HEK293 (cell line): ENCODE results near the gene MISP.

Experiments
- CTCF ChIA-PET: fragments of 350-600 bp; formaldehyde crosslinking; extraction: SDS; loops from one replicate; lab custom pipeline; 2021; ENCODE audit warnings: antibody characterized with exemption; lab: Yijun Ruan, JAX
- POLR2A ChIA-PET: fragments of 300-600 bp; formaldehyde crosslinking; extraction: SDS; loops from one replicate; lab custom pipeline; 2020; ENCODE audit warnings: antibody characterized with exemption, inconsistent platforms; lab: Yijun Ruan, JAX
- H3K27ac ChIP-seq: fragments of 200-500 bp; sonication (Bioruptor generic); 2 replicates; pipeline ENCODE4 v1.5.1; 2014; ENCODE audit warnings: low read depth, low read length, control low read depth, inconsistent platforms; ENCODE audit errors: extremely low read depth
- H3K36me3 ChIP-seq, 2 experiments: fragments of 200-500 bp in 1 of 2; sonication (Bioruptor generic) in 1 of 2; 1 replicate in 1 of 2; 2 replicates in 1 of 2; pipeline ENCODE4 v1.5.1; 2014 to 2017; ENCODE audit warnings: inconsistent platforms in 2 of 2, low read length in 2 of 2; ENCODE audit not compliant: control insufficient read depth in 2 of 2, insufficient read depth in 1 of 2
- H3K4me1 ChIP-seq: fragments of 200-500 bp; sonication (Bioruptor generic); 2 replicates; pipeline ENCODE4 v1.5.1; 2014; ENCODE audit warnings: mild to moderate bottlenecking, low read length, inconsistent platforms; ENCODE audit not compliant: control insufficient read depth, insufficient read depth
- H3K4me3 ChIP-seq: 2 replicates; pipeline ENCODE4 v1.5.1; 2011; ENCODE audit warnings: low read depth, mild to moderate bottlenecking, control low read depth, low read length, moderate library complexity
- H3K9me3 ChIP-seq: fragments of 200-500 bp; sonication (Bioruptor generic); 2 replicates; pipeline ENCODE4 v1.5.1; 2014; ENCODE audit warnings: low read depth, low read length, inconsistent platforms; ENCODE audit not compliant: control insufficient read depth, insufficient read depth
- MZF1 ChIP-seq: fragments of 450-650 bp; formaldehyde crosslinking; IDR thresholded peaks from 2 replicates; pipeline ENCODE4 v1.5.1; 2017; ENCODE audit warnings: missing biosample characterization, missing genetic modification characterization, borderline replicate concordance
- OSR2 ChIP-seq: fragments of 450-650 bp; formaldehyde crosslinking; IDR thresholded peaks from 2 replicates; pipeline ENCODE4 v1.5.1; 2016; ENCODE audit warnings: missing biosample characterization, missing genetic modification characterization
- PRDM1 ChIP-seq: fragments of 450-650 bp; formaldehyde crosslinking; IDR thresholded peaks from 2 replicates; pipeline ENCODE4; 2016; ENCODE audit warnings: missing biosample characterization, missing genetic modification characterization
- PRDM10 ChIP-seq: fragments of 450-650 bp; formaldehyde crosslinking; IDR thresholded peaks from 2 replicates; pipeline ENCODE4 v1.5.1; 2016; ENCODE audit warnings: missing biosample characterization, missing genetic modification characterization
- RBAK ChIP-seq: fragments of 450-650 bp; formaldehyde crosslinking; IDR thresholded peaks from 2 replicates; pipeline ENCODE4 v1.5.1; 2016; ENCODE audit warnings: missing biosample characterization, missing genetic modification characterization
- REPIN1 ChIP-seq: fragments of 450-650 bp; formaldehyde crosslinking; IDR thresholded peaks from 2 replicates; pipeline ENCODE4 v1.5.1; 2017; ENCODE audit warnings: missing biosample characterization, missing genetic modification characterization, low read depth
- TRIM28 ChIP-seq: IDR thresholded peaks from 2 replicates; pipeline ENCODE4 v1.6.1; 2011; ENCODE audit warnings: low read length, control low read depth, borderline replicate concordance
- ZBTB44 ChIP-seq: fragments of 450-650 bp; IDR thresholded peaks from 2 replicates; pipeline ENCODE4 v1.5.1; 2018; ENCODE audit warnings: missing biosample characterization, mild to moderate bottlenecking, missing genetic modification characterization
- ZFP3 ChIP-seq: fragments of 450-650 bp; formaldehyde crosslinking; IDR thresholded peaks from 2 replicates; pipeline ENCODE4 v1.5.1; 2016; ENCODE audit warnings: low read depth, missing biosample characterization, missing genetic modification characterization
- ZFP37 ChIP-seq: fragments of 450-650 bp; formaldehyde crosslinking; IDR thresholded peaks from 2 replicates; pipeline ENCODE4 v1.5.1; 2016; ENCODE audit warnings: missing biosample characterization, missing genetic modification characterization
- ZNF112 ChIP-seq: fragments of 450-650 bp; formaldehyde crosslinking; IDR thresholded peaks from 2 replicates; pipeline ENCODE4 v1.5.0; 2017; ENCODE audit warnings: missing biosample characterization, missing genetic modification characterization
- ZNF292 ChIP-seq: fragments of 450-650 bp; formaldehyde crosslinking; IDR thresholded peaks from 2 replicates; pipeline ENCODE4 v1.5.1; 2016; ENCODE audit warnings: low read depth, missing biosample characterization, missing genetic modification characterization, borderline replicate concordance
- ZNF37A ChIP-seq: fragments of 450-650 bp; IDR thresholded peaks from 2 replicates; pipeline ENCODE4 v1.5.1; 2018; ENCODE audit warnings: missing biosample characterization, missing genetic modification characterization
- ZNF398 ChIP-seq: fragments of 450-650 bp; formaldehyde crosslinking; IDR thresholded peaks from 2 replicates; pipeline ENCODE4 v1.5.1; 2017; ENCODE audit warnings: missing biosample characterization, missing genetic modification characterization
- ZNF544 ChIP-seq: fragments of 450-650 bp; formaldehyde crosslinking; IDR thresholded peaks from 2 replicates; pipeline ENCODE4 v1.5.0; 2017; ENCODE audit warnings: missing biosample characterization, missing genetic modification characterization
- ZNF629 ChIP-seq: fragments of 450-650 bp; formaldehyde crosslinking; IDR thresholded peaks from 2 replicates; pipeline ENCODE4 v1.5.1; 2017; ENCODE audit warnings: missing biosample characterization, missing genetic modification characterization
- ZNF660 ChIP-seq: fragments of 450-650 bp; IDR thresholded peaks from 2 replicates; pipeline ENCODE4 v1.5.1; 2018; ENCODE audit warnings: missing biosample characterization, mild to moderate bottlenecking, missing genetic modification characterization
- ZNF670 ChIP-seq: fragments of 450-650 bp; formaldehyde crosslinking; IDR thresholded peaks from 2 replicates; pipeline ENCODE4 v1.5.1; 2016; ENCODE audit warnings: missing biosample characterization, missing genetic modification characterization, low read depth
- ZNF776 ChIP-seq: fragments of 450-650 bp; formaldehyde crosslinking; IDR thresholded peaks from 2 replicates; pipeline ENCODE4 v1.5.0; 2017; ENCODE audit warnings: missing biosample characterization, missing genetic modification characterization, borderline replicate concordance
- ZSCAN18 ChIP-seq: fragments of 450-650 bp; formaldehyde crosslinking; IDR thresholded peaks from 2 replicates; pipeline ENCODE4 v1.5.1; 2016; ENCODE audit warnings: missing biosample characterization, missing genetic modification characterization

Gene MISP

DNA sequence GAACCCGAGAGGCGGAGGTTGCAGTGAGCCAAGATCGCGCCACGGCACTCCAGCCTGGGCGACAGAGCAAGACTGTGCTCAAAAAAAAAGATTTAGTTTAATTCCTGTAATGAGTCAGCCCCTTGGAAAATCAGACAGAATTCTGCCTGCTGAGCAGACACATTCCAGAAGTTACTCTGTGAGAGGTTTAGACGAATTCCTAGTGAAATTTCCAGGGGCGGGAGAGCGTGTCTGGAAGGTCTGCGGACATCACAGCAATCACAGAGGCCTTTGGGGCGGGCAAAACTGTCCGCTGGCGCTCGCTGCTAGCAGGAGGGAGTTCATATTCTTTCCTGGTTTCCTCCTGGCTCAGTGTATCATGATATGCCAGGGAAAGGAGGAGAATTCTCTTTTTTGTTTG, 17.5 kb downstream of the MISP start:
- no peaks in the 10 kb centered on the region for H3K36me3 ChIP-seq
- no peak overlapping the region for H3K4me3 ChIP-seq
- ChIA-PET CTCF (interaction anchor here (0.9 to 2.9 kb wide), 5 partner anchors 10 to 155 kb away, joined by 4 to 21 read pairs (median 10); no protein-coding TSS in a partner anchor), POLR2A (no interaction called here)
- no peaks in the 10 kb centered on the region for H3K9me3 ChIP-seq
- no peaks in the 10 kb centered on the region for H3K4me1 ChIP-seq
- no peak overlapping the region for H3K27ac ChIP-seq
- TF ChIP-seq ZNF398 (tag by site-specific recombination) = no peak
- no peak for TF ChIP-seq ZNF776
- no peak for TF ChIP-seq ZNF112 (tag by site-specific recombination)
- TF ChIP-seq ZNF660 = no peak
- TF ChIP-seq ZFP37 = no peak
- TF ChIP-seq ZNF670 (tag by site-specific recombination) = no peak
- TF ChIP-seq ZSCAN18 (tag by site-specific recombination) = no peak
- no peak for TF ChIP-seq MZF1
- no peak for TF ChIP-seq ZNF629 (tag by site-specific recombination)
- TF ChIP-seq ZNF544 = no peak
- no peak for TF ChIP-seq TRIM28
- no peak for TF ChIP-seq ZNF292 (tag by site-specific recombination)
- TF ChIP-seq ZFP3 (tag by site-specific recombination) = no peak
- TF ChIP-seq PRDM10 (tag by site-specific recombination) = no peak
- no peak for TF ChIP-seq ZBTB44 (tag by site-specific recombination)
- TF ChIP-seq REPIN1 (tag by site-specific recombination) = no peak
- no peak for TF ChIP-seq ZNF37A (tag by site-specific recombination)
- no peak for TF ChIP-seq RBAK (tag by site-specific recombination)
- no peak for TF ChIP-seq PRDM1 (tag by site-specific recombination)
- TF ChIP-seq OSR2 = no peak
- TF ChIP-seq, all 188 proteins: peak for 0
